GM12878 (cell line): ENCODE results near the gene TGFBR1. TPM values are rescaled to one million over a fixed set of nuclear protein-coding genes. Genes with fewer than 3 reads are reported as not detected.

Experiments
- ATF2 ChIP-seq: IDR thresholded peaks from 2 replicates; pipeline ENCODE4 v1.6.1; 2012; ENCODE audit warnings: low read length, inconsistent platforms
- ATF7 ChIP-seq: fragments of 450-650 bp; IDR thresholded peaks from 2 replicates; pipeline ENCODE4 v1.6.1; 2016; ENCODE audit warnings: low read depth, mild to moderate bottlenecking
- BHLHE40 ChIP-seq, 2 experiments: fragments of 450-650 bp in 1 of 2; IDR thresholded peaks; 2 replicates each; pipeline ENCODE4 v1.6.1; 2011 to 2017; ENCODE audit warnings: low read depth in 2 of 2, borderline replicate concordance in 1 of 2, improper control_type of control experiment in 1 of 2, low read length in 1 of 2, mild to moderate bottlenecking in 1 of 2
- CREM ChIP-seq: IDR thresholded peaks from 2 replicates; pipeline ENCODE4 v1.6.1; 2014; ENCODE audit warnings: antibody characterized with exemption, low read depth
- DPF2 ChIP-seq: fragments of 450-650 bp; IDR thresholded peaks from 2 replicates; pipeline ENCODE4 v1.6.1; 2017; ENCODE audit warnings: mild to moderate bottlenecking
- EP300 ChIP-seq, 2 experiments: fragments of 150-350 bp in 1 of 2; IDR thresholded peaks; 2 replicates each; pipeline ENCODE4 v1.6.1; 2011 to 2012; ENCODE audit warnings: low read depth in 2 of 2, low read length in 2 of 2, borderline replicate concordance in 1 of 2, improper control_type of control experiment in 1 of 2, inconsistent platforms in 1 of 2; ENCODE audit not compliant: control insufficient read depth in 1 of 2
- FOXK2 ChIP-seq: fragments of 450-650 bp; IDR thresholded peaks from 2 replicates; pipeline ENCODE4 v1.6.1; 2017; ENCODE audit warnings: mild to moderate bottlenecking, moderate library complexity
- FOXM1 ChIP-seq: IDR thresholded peaks from 2 replicates; pipeline ENCODE4 v1.6.1; 2012; ENCODE audit warnings: low read depth, mild to moderate bottlenecking, inconsistent platforms, low read length, moderate library complexity
- IKZF2 ChIP-seq, 2 experiments: fragments of 450-650 bp; IDR thresholded peaks; 2 replicates each; pipeline ENCODE4 v1.6.1; 2017; ENCODE audit warnings: mild to moderate bottlenecking in 2 of 2, moderate library complexity in 2 of 2
- IRF4 ChIP-seq: IDR thresholded peaks from 2 replicates; pipeline ENCODE4 v1.6.1; 2011; ENCODE audit warnings: low read depth, low read length
- JUNB ChIP-seq: IDR thresholded peaks from 2 replicates; pipeline ENCODE4 v1.6.1; 2016; ENCODE audit warnings: antibody characterized with exemption, mild to moderate bottlenecking
- MEF2B ChIP-seq: fragments of 450-650 bp; IDR thresholded peaks from 2 replicates; pipeline ENCODE4 v1.6.1; 2018; ENCODE audit warnings: mild to moderate bottlenecking, moderate library complexity; ENCODE audit not compliant: partially characterized antibody, poor library complexity, severe bottlenecking
- NBN ChIP-seq: fragments of 450-650 bp; IDR thresholded peaks from 2 replicates; pipeline ENCODE4 v1.6.1; 2016
- PAX5 ChIP-seq: IDR thresholded peaks from 2 replicates; pipeline ENCODE4 v1.6.1; 2011; ENCODE audit warnings: low read depth, low read length, borderline replicate concordance
- POLR2AphosphoS2 ChIP-seq: IDR thresholded peaks from 2 replicates; pipeline ENCODE4 v1.6.1; 2011; ENCODE audit warnings: low read depth, mild to moderate bottlenecking, low read length, improper control_type of control experiment, moderate library complexity
- POLR2AphosphoS5 ChIP-seq: IDR thresholded peaks from 2 replicates; pipeline ENCODE4 v1.6.1; 2011; ENCODE audit warnings: mild to moderate bottlenecking, low read length, inconsistent platforms
- SMC3 ChIP-seq: IDR thresholded peaks from 2 replicates; pipeline ENCODE4 v1.6.1; 2011; ENCODE audit warnings: low read length, improper control_type of control experiment, borderline replicate concordance
- SP1 ChIP-seq: IDR thresholded peaks from one replicate; pipeline ENCODE4 v1.6.1; 2011; ENCODE audit warnings: low read depth, low read length
- STAT1 ChIP-seq: fragments of 450-650 bp; conservative IDR thresholded peaks from 2 replicates; pipeline ENCODE4 v1.6.1; 2014; ENCODE audit warnings: antibody characterized with exemption, mild to moderate bottlenecking
- ZNF592 ChIP-seq: fragments of 450-650 bp; IDR thresholded peaks from 2 replicates; pipeline ENCODE4 v1.6.1; 2017; ENCODE audit warnings: mild to moderate bottlenecking, moderate library complexity
- ZNF622 ChIP-seq: fragments of 450-650 bp; IDR thresholded peaks from 2 replicates; pipeline ENCODE4 v1.6.1; 2017; ENCODE audit warnings: mild to moderate bottlenecking, inconsistent platforms
- ZNF687 ChIP-seq: fragments of 450-650 bp; IDR thresholded peaks from 2 replicates; pipeline ENCODE4 v1.6.1; 2017; ENCODE audit warnings: mild to moderate bottlenecking, moderate library complexity
- polyA plus RNA-seq, 11 experiments: library from polyadenylated mRNA; depleted of rRNA in 4 of 11; unstranded in 6 of 11; stranded (reverse) in 5 of 11; fragments of >200 nt; fragmentation: Nextera tagmentation in 4 of 11; fragmentation: Illumina TruSeq in 1 of 11; extraction: Ambion mirVana in 4 of 11; extraction: Trizol in 1 of 11; gene quantifications; 1 replicate in 1 of 11; 2 replicates in 10 of 11; pipeline versions ENCODE4 v1.2.1 to v1.2.3, GENCODE V29; 2011 to 2016; ENCODE audit warnings: inconsistent platforms in 2 of 11, missing spikeins in 2 of 11, low read depth in 1 of 11
- total RNA-seq, 4 experiments: library from RNA; depleted of rRNA in 3 of 4; stranded (reverse); fragments of >200 nt in 3 of 4; fragmentation: Illumina TruSeq in 1 of 4; extraction: Trizol in 1 of 4; gene quantifications; 2 replicates each; pipeline versions ENCODE4 v1.2.1 to v1.2.3, GENCODE V29; 2013 to 2021

The TGFBR1 gene
- total and polyA plus RNA-seq, 10 of the 15 experiments (the other 5 are each of a cell fraction or from before 2014, with no cell fraction given) = 2.9 to 27.2 (median 16.6) TPM

- no peak for TF ChIP-seq ZNF592
- peak; percentile 89 to 90 for TF ChIP-seq IKZF2 (IDR thresholded peaks at IDR 0.05)
- no peak for TF ChIP-seq SP1
- peak; percentile 53; the same call in 1 of the 2 replicates for TF ChIP-seq ATF7
- TF ChIP-seq PAX5 = 0 out of 2 replicates have a peak, but pooled peaks have one; percentile 36
- no peak for TF ChIP-seq SMC3
- peak; percentile 45; the same call in 1 of the 2 replicates for TF ChIP-seq ZNF687
- no peak for TF ChIP-seq STAT1
- TF ChIP-seq EP300 (IDR thresholded peaks at IDR 0.05; ENCODE audit: borderline replicate concordance in 1 of 2, control insufficient read depth in 1 of 2, low read depth in 2 of 2, low read length in 2 of 2) = 0 out of 4 replicates have a peak, but pooled peaks of 1 of the 2 experiments have one; percentile 48
- peak; percentile 56 for TF ChIP-seq CREM
- TF ChIP-seq FOXM1 = 0 out of 2 replicates have a peak, but pooled peaks have one; percentile 13
- 0 out of 2 replicates have a peak, but pooled peaks have one; percentile 28 for TF ChIP-seq ATF2
- no peak for TF ChIP-seq IRF4
- peak; percentile 79 for TF ChIP-seq DPF2
- TF ChIP-seq BHLHE40 (IDR thresholded peaks at IDR 0.05; ENCODE audit: borderline replicate concordance in 1 of 2, low read depth in 2 of 2, low read length in 1 of 2) = 0 out of 4 replicates have a peak, but pooled peaks of 1 of the 2 experiments have one; percentile 17
- no peak for TF ChIP-seq ZNF622
- TF ChIP-seq NBN = peak; percentile 32; the same call in 1 of the 2 replicates
- TF ChIP-seq POLR2AphosphoS2 = no peak
- no peak for TF ChIP-seq FOXK2
- peak; percentile 53 for TF ChIP-seq JUNB
- TF ChIP-seq MEF2B = peak; percentile 93
- TF ChIP-seq POLR2AphosphoS5 = no peak
These were observed 95.1 kb downstream of the TGFBR1 start (continued) for GRCh38 chr9:99199938-99200539.
